Measurements from ENCODE around the gene ATP5IF1. TPM values are rescaled to one million over a fixed set of nuclear protein-coding genes. Genes with fewer than 3 reads are reported as not detected.
A peak's percentile ranks its signal among the peaks of the same experiment; 100 is the strongest.

Gene ATP5IF1
- total RNA-seq, 6 donors from 2014 or later = 86.1 to 320 (median 186) TPM

DNA sequence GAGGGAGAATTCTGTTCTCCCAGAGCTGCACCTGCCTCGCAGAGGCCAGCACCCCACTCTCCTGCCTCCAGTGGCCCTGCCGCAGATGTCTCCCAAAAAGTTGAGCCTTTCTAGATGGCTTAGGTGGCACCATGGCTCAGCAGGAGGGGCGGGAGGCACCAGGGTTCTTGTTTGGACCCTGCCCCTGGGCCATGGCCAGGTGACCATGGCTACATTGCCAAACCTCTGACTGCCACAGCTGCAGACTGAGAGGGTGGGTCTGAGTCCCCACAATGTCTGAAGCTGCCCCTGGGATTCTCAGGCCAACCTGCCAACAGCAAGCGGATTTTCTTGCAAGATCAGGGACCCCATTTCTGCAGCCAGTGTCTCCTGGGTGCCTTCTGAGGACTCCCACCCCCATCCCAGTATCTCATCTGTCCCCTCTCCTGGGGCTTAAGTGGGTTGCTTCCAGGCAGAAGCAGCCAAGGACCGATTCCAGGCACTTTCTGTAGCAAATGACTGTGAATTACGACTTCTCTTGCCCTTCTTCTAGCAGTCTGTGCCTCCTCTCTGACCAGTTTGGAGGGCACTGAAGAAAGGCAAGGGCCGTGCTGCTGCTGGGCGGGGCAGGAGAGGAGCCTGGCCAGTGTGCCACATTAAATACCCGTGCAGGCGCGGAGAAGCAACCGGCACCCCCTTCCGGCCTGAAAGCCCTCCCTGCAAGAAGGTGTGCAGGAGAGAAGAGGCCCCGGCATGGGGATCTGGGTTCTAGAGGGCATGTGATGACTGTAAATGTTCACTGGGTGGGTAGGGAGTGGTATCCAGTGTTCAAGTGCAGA, 45.9 kb downstream of the ATP5IF1 start:
- Histone ChIP-seq H3K9me3 (no peaks in the 10 kb centered on the region), H3K4me1 (peaks cover 5 to 20% (median 16%) of the 10 kb centered on the region in 4 donors), H3K4me3 (no peak overlapping the region), H3K36me3 (peaks cover 15 to 65% (median 45%) of the 10 kb centered on the region in 4 donors), H3K27me3 (no peaks in the 10 kb centered on the region), H3K27ac (peak overlapping the region; percentile 42 to 72 (median 56))
- TF ChIP-seq POLR2AphosphoS5 (IDR thresholded peaks at IDR 0.05) = no peak
- TF ChIP-seq POLR2A (IDR thresholded peaks at IDR 0.05) = no peak
- no peak for TF ChIP-seq EP300 (IDR thresholded peaks at IDR 0.05)
- TF ChIP-seq, protein P1, sequence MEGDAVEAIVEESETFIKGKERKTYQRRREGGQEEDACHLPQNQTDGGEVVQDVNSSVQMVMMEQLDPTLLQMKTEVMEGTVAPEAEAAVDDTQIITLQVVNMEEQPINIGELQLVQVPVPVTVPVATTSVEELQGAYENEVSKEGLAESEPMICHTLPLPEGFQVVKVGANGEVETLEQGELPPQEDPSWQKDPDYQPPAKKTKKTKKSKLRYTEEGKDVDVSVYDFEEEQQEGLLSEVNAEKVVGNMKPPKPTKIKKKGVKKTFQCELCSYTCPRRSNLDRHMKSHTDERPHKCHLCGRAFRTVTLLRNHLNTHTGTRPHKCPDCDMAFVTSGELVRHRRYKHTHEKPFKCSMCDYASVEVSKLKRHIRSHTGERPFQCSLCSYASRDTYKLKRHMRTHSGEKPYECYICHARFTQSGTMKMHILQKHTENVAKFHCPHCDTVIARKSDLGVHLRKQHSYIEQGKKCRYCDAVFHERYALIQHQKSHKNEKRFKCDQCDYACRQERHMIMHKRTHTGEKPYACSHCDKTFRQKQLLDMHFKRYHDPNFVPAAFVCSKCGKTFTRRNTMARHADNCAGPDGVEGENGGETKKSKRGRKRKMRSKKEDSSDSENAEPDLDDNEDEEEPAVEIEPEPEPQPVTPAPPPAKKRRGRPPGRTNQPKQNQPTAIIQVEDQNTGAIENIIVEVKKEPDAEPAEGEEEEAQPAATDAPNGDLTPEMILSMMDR (IDR thresholded peaks at IDR 0.05) = no peak
- WGBS, 2 donors = 93 to 95% methylated on average over 10 to 14 of the region's 14 CpGs
- ATAC-seq (ENCODE audit: low FRiP score in 2 of 2) = no peak
- DNase-seq = no peak

DNA sequence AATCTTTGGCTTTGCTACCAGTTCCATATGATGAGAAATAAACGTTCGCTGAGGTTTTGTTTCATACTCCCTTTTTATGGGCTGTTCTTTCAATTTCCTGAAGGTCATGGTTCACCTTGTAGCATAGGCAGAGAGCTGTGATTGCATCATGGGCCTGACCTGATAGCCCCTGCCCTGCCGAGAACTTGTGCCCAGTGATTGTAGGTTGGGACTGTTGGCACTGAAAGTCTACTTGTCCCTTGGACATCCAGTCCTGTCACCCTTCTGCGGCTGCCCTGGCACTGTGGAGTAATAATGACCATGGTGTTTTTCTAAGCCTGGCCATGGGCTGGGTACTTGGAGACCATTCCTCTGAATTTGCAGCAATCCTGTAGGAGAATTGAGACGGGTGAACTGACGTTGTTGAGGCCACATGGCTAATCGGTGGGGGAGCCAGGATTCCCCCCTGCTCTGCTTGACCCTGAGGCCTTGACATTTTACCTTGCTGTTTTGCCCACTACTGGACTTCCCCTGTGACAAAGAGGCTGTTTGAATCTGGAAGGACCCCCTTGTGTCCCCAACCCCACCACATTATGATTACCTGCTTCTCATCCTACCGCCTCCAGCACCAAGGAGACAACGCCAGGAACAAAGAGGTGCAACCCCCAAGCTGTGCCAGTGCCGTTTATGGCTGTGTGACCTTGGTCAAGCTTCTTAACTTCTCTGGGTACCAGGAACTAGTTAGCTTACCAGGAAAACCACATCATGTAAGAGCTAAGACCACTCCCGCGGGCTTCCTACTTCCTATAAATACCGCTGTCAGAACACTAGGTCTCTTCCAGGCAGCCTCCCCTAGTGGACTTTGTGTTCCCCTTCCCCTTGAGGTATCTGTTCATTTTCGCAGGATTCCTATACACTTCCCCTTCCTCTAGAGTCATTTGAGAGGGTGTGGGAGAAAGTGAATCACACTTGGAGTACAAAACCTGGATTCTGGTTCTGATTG, 46.8 kb downstream of the ATP5IF1 start:
- peak overlapping the region in 2 of 4 donors; percentile 19 to 72 for H3K27ac ChIP-seq
- ATAC-seq (ENCODE audit: low FRiP score in 2 of 2) (peak in 1 of 2 donors; percentile 55), DNase-seq (peak in 1 of 2 donors; percentile 65)
- peaks cover 5 to 20% (median 16%) of the 10 kb centered on the region in 4 donors for H3K4me1 ChIP-seq
- no peaks in the 10 kb centered on the region for H3K9me3 ChIP-seq
- 78 to 87% methylated on average over 11 to 14 of the region's 14 CpGs for WGBS, 2 donors
- H3K36me3 ChIP-seq = peaks cover 13 to 56% (median 40%) of the 10 kb centered on the region in 4 donors
- TF ChIP-seq POLR2A (IDR thresholded peaks at IDR 0.05) (no peak), EP300 (IDR thresholded peaks at IDR 0.05) (no peak), POLR2AphosphoS5 (IDR thresholded peaks at IDR 0.05) (peak in 1 of 2 donors; percentile 11)
- TF ChIP-seq, protein P1 (IDR thresholded peaks at IDR 0.05) = no peak
- no peak overlapping the region for H3K4me3 ChIP-seq
- no peaks in the 10 kb centered on the region for H3K27me3 ChIP-seq

DNA sequence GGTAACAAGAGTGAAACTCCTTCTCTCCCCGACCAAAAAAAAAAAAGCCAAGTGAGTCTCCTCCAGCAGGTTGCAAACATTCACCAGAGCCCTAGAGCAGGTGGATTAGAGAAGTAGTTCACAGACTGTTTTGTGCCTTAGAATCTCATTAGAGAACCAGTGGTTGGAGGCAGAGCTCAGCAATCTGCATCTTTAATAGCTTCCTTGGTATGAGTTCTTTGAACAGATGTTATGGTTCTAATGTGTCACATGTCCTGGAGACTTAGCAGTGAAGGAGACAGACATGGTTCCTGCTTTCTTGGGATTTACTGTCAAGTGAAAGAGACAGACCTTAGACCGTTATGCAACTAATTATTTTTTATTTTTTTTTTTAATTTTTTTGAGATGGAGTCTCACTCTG, 50.2 kb downstream of the ATP5IF1 start:
- DNase-seq (no peak), ATAC-seq (ENCODE audit: low FRiP score in 2 of 2) (no peak)
- H3K9me3 ChIP-seq = no peaks in the 10 kb centered on the region
- 35 to 42% methylated on average over 2 of the region's 2 CpGs for WGBS, 2 donors
- no peaks in the 10 kb centered on the region for H3K27me3 ChIP-seq
- no peak overlapping the region for H3K4me3 ChIP-seq
- TF ChIP-seq EP300 (IDR thresholded peaks at IDR 0.05) = no peak
- TF ChIP-seq POLR2A (IDR thresholded peaks at IDR 0.05) = no peak
- TF ChIP-seq, protein P1 (IDR thresholded peaks at IDR 0.05) = no peak
- no peak for TF ChIP-seq POLR2AphosphoS5 (IDR thresholded peaks at IDR 0.05)
- peaks cover 0 to 22% (median 12%) of the 10 kb centered on the region in 4 donors for H3K36me3 ChIP-seq
- no peak overlapping the region for H3K27ac ChIP-seq
- H3K4me1 ChIP-seq = peaks cover 0 to 11% (median 6%) of the 10 kb centered on the region in 4 donors

Other genes with a start within 250 kb of the ATP5IF1 start
- 10 to 100 TPM; 15.9 to 23.4 (median 22.0) TPM for gene EYA3, start 147.5 kb upstream of the ATP5IF1 start, total RNA-seq
- 10 to 100 TPM; 10.5 to 42.3 (median 22.0) TPM for gene PTAFR, start 59.4 kb upstream of the ATP5IF1 start, total RNA-seq
- gene DNAJC8, start 3.1 kb upstream of the ATP5IF1 start, total RNA-seq = 100 to 1,000 TPM in 2 of 6 donors, 10 to 100 TPM in 4; 50.0 to 107 (median 73.5) TPM
- gene SESN2, start 23.4 kb downstream of the ATP5IF1 start, total RNA-seq = 10 to 100 TPM in 5 of 6 donors, 1 to 10 TPM in 1; 9.6 to 18.1 (median 14.5) TPM
- 10 to 100 TPM; 11.3 to 30.4 (median 14.6) TPM for gene MED18, start 92.9 kb downstream of the ATP5IF1 start, total RNA-seq
- gene PHACTR4, start 133.6 kb downstream of the ATP5IF1 start, total RNA-seq = 10 to 100 TPM; 28.8 to 38.7 (median 33.9) TPM

Data from upper lobe of left lung (tissue), 6 donors.